CD14-positive monocyte (primary cell): ENCODE data around the gene SCN4B. TPM values are rescaled to one million over a fixed set of nuclear protein-coding genes. Genes with fewer than 3 reads are reported as not detected.

Source experiments
- DNase-seq, 3 donors: peaks; one replicate each; pipeline ENCODE4 v3.0.0-alpha.2; 2011 to 2022
- H2AFZ ChIP-seq: 2 replicates; pipeline ENCODE4 v1.6.0; 2012; ENCODE audit warnings: mild to moderate bottlenecking, low read depth, low read length, inconsistent platforms; ENCODE audit not compliant: insufficient read depth, poor library complexity, severe bottlenecking
- H3K27ac ChIP-seq, 2 donors: 1 replicate in 1 of 2; 2 replicates in 1 of 2; pipeline ENCODE4 v1.5.1; 2012 to 2013; ENCODE audit warnings: low read length in 2 of 2, control low read depth in 1 of 2, inconsistent platforms in 1 of 2, low read depth in 1 of 2, mild to moderate bottlenecking in 1 of 2
- H3K27me3 ChIP-seq, 2 donors: one replicate each; pipeline versions ENCODE4 v1.6.0 to v1.6.1; 2011 to 2013; ENCODE audit warnings: low read length in 2 of 2; ENCODE audit not compliant: control insufficient read depth in 2 of 2, insufficient read depth in 2 of 2
- H3K36me3 ChIP-seq, 2 donors: replicated peaks in 1 of 2; 1 replicate in 1 of 2; 2 replicates in 1 of 2; pipeline versions ENCODE4 v1.5.1 to v1.6.1; 2012 to 2013; ENCODE audit warnings: low read length in 2 of 2, control low read depth in 1 of 2, inconsistent platforms in 1 of 2, mild to moderate bottlenecking in 1 of 2; ENCODE audit not compliant: insufficient read depth in 2 of 2, control insufficient read depth in 1 of 2
- H3K4me1 ChIP-seq, 2 donors: 1 replicate in 1 of 2; 2 replicates in 1 of 2; pipeline versions ENCODE4 v1.5.1 to v1.6.1; 2012 to 2013; ENCODE audit warnings: low read length in 2 of 2, control low read depth in 1 of 2, inconsistent platforms in 1 of 2, mild to moderate bottlenecking in 1 of 2, moderate library complexity in 1 of 2; ENCODE audit not compliant: insufficient read depth in 2 of 2, control insufficient read depth in 1 of 2
- H3K4me2 ChIP-seq: replicated peaks from 2 replicates; pipeline ENCODE3; 2012; ENCODE audit warnings: low read length, moderate library complexity, mild to moderate bottlenecking; ENCODE audit not compliant: poor library complexity, severe bottlenecking; ENCODE audit errors: extremely low read depth
- H3K4me3 ChIP-seq, 3 experiments: fragments of 200-600 bp in 1 of 3; sonication (generic) in 1 of 3; replicated peaks in 1 of 3; 1 replicate in 2 of 3; 2 replicates in 1 of 3; pipeline ENCODE4 v1.5.1; 2011 to 2013; ENCODE audit warnings: low read length in 3 of 3, mild to moderate bottlenecking in 3 of 3, control low read depth in 2 of 3, low read depth in 2 of 3, inconsistent platforms in 1 of 3, moderate library complexity in 1 of 3
- H3K79me2 ChIP-seq: 2 replicates; pipeline ENCODE4 v1.6.0; 2012; ENCODE audit warnings: mild to moderate bottlenecking, control low read depth, inconsistent platforms, low read length, moderate library complexity; ENCODE audit not compliant: insufficient read depth
- H3K9ac ChIP-seq: 2 replicates; pipeline ENCODE4 v1.6.0; 2017; ENCODE audit warnings: low read length, mild to moderate bottlenecking; ENCODE audit not compliant: insufficient read depth, poor library complexity, severe bottlenecking
- H3K9me3 ChIP-seq, 2 donors: replicated peaks in 1 of 2; 1 replicate in 1 of 2; 2 replicates in 1 of 2; pipeline versions ENCODE4 v1.5.1 to v1.6.1; 2012 to 2013; ENCODE audit warnings: low read length in 2 of 2, control low read depth in 1 of 2; ENCODE audit not compliant: control insufficient read depth in 1 of 2, insufficient read depth in 1 of 2
- H4K20me1 ChIP-seq: 2 replicates; pipeline ENCODE4 v1.6.0; 2012; ENCODE audit warnings: mild to moderate bottlenecking, low read length, control low read depth, moderate library complexity; ENCODE audit not compliant: insufficient read depth
- H3K27ac Mint-ChIP-seq, 7 donors: one replicate each; pipeline ENCODE4 v1.8.0; 2020; ENCODE audit warnings: mild to moderate bottlenecking in 7 of 7, mixed read lengths in 7 of 7, moderate library complexity in 6 of 7, inconsistent platforms in 2 of 7
- H3K27me3 Mint-ChIP-seq, 3 donors: one replicate each; pipeline ENCODE4 v1.8.0; 2021 to 2022; ENCODE audit warnings: low read depth in 3 of 3, mild to moderate bottlenecking in 3 of 3, mixed read lengths in 3 of 3, moderate library complexity in 3 of 3, inconsistent platforms in 1 of 3
- H3K36me3 Mint-ChIP-seq, 2 donors: one replicate each; pipeline ENCODE4 v1.8.0; 2020; ENCODE audit warnings: mixed read lengths in 2 of 2, inconsistent platforms in 1 of 2, mild to moderate bottlenecking in 1 of 2
- H3K4me1 Mint-ChIP-seq: one replicate; pipeline ENCODE4 v1.8.0; 2020; ENCODE audit warnings: mild to moderate bottlenecking, mixed read lengths
- H3K4me3 Mint-ChIP-seq, 2 donors: one replicate each; pipeline ENCODE4 v1.8.0; 2020; ENCODE audit warnings: mild to moderate bottlenecking in 2 of 2, mixed read lengths in 2 of 2, moderate library complexity in 1 of 2
- H3K9me3 Mint-ChIP-seq, 7 donors: one replicate each; pipeline ENCODE4 v1.8.0; 2020 to 2022; ENCODE audit warnings: mixed read lengths in 7 of 7, mild to moderate bottlenecking in 6 of 7, moderate library complexity in 6 of 7, inconsistent platforms in 2 of 7
- CTCF ChIP-seq: fragments of 200-600 bp; IDR thresholded peaks from one replicate; pipeline ENCODE4 v1.8.0; 2022; ENCODE audit warnings: antibody characterized with exemption, mild to moderate bottlenecking
- WGBS: methylation state at CpG from one replicate; pipeline ENCODE4 v1.1.5; 2013; ENCODE audit warnings: missing lambda C conversion rate; ENCODE audit not compliant: insufficient coverage; 5-methylcytosine and 5-hydroxymethylcytosine counted together
- intact Hi-C, 2 donors: fragments of 100-400 bp; cut with micrococcal nuclease; formaldehyde crosslinking; loops; one replicate each; pipeline versions ENCODE4 v1.15.0 to v1.15.1; 2023
- polyA plus RNA-seq, 3 donors: library from polyadenylated mRNA; depleted of rRNA in 1 of 3; unstranded in 2 of 3; stranded (reverse) in 1 of 3; fragments of 300-500 nt in 2 of 3; fragments of >200 nt in 1 of 3; fragmentation: Illumina TruSeq in 2 of 3; gene quantifications; 1 replicate in 2 of 3; 2 replicates in 1 of 3; pipeline ENCODE4 v1.2.3, GENCODE V29; 2012 to 2021

SCN4B gene
- polyA plus RNA-seq, 3 donors, result 0.76 TPM; not detected in 2

- TF ChIP-seq CTCF, result no peak
- Histone ChIP-seq H3K4me1 (peaks cover 3 to 10% of the 10 kb centered on the region in 2 donors), H3K27me3 (no peaks in the 10 kb centered on the region), H3K79me2 (no peaks in the 10 kb centered on the region), H3K4me2 (no peak overlapping the region), H4K20me1 (no peaks in the 10 kb centered on the region), H2AFZ (no peak overlapping the region), H3K4me3 (no peak overlapping the region), H3K27ac (no peak overlapping the region), H3K9ac (no peak overlapping the region), H3K9me3 (no peaks in the 10 kb centered on the region), H3K36me3 (no peaks in the 10 kb centered on the region)
- Mint-ChIP-seq H3K9me3 (peaks cover 0 to 2% (median 0%) of the 10 kb centered on the region in 7 donors), H3K27ac (no peak overlapping the region), H3K4me3 (no peak overlapping the region), H3K36me3 (no peaks in the 10 kb centered on the region), H3K27me3 (peaks cover 5 to 17% (median 13%) of the 10 kb centered on the region in 3 donors), H3K4me1 (peaks cover 13% of the 10 kb centered on the region)
- intact Hi-C loops, result no loop called here
- DNase-seq, result no peak
- WGBS, result 92% methylated on average over 7 of the region's 10 CpGs
Observed at GRCh38 chr11:118136801-118137200, 15.8 kb downstream of the SCN4B start.

- Mint-ChIP-seq H3K36me3 (no peaks in the 10 kb centered on the region), H3K4me3 (no peak overlapping the region), H3K9me3 (peaks cover 0 to 2% (median 0%) of the 10 kb centered on the region in 7 donors), H3K27me3 (peaks cover 5 to 18% (median 13%) of the 10 kb centered on the region in 3 donors), H3K4me1 (peaks cover 9% of the 10 kb centered on the region), H3K27ac (no peak overlapping the region)
- no peak for DNase-seq
- H3K27ac ChIP-seq, result no peak overlapping the region
- H3K4me2 ChIP-seq, result no peak overlapping the region
- no peak overlapping the region for H3K4me3 ChIP-seq
- WGBS, result no CpG with 5 or more reads among the region's 2 CpGs
- TF ChIP-seq CTCF, result no peak
- no peaks in the 10 kb centered on the region for H3K27me3 ChIP-seq
- H3K79me2 ChIP-seq, result no peaks in the 10 kb centered on the region
- no peak overlapping the region for H2AFZ ChIP-seq
- H3K9me3 ChIP-seq, result no peaks in the 10 kb centered on the region
- no peaks in the 10 kb centered on the region for H3K36me3 ChIP-seq
- no peaks in the 10 kb centered on the region for H4K20me1 ChIP-seq
- intact Hi-C loops, result no loop called here
- no peak overlapping the region for H3K9ac ChIP-seq
- H3K4me1 ChIP-seq, result peaks cover 0 to 7% of the 10 kb centered on the region in 2 donors
Observed at GRCh38 chr11:118136341-118136740, 16.3 kb downstream of the SCN4B start.
